Endothelial cell of umbilical vein (primary cell): ENCODE measurements around the gene ABCA3. TPM values are rescaled to one million over a fixed set of nuclear protein-coding genes. Genes with fewer than 3 reads are reported as not detected.

Source experiments
- BruUV-seq: library from RNA; stranded (reverse); fragments of 400-500 nt; replicated peaks from 2 replicates; lab custom pipeline; 2021; lab: Mats Ljungman, UMichigan
- CTCF ChIA-PET: fragments of 300-600, 350-600 bp; sonication (Branson Sonifier 250); formaldehyde crosslinking; loops from one replicate; lab custom pipeline; 2021; ENCODE audit warnings: antibody characterized with exemption, inconsistent platforms; lab: Charles Lee
- POLR2A ChIA-PET: fragments of 300-600, 350-600 bp; sonication (Branson Sonifier 250); formaldehyde crosslinking; loops from one replicate; lab custom pipeline; 2021; ENCODE audit warnings: antibody characterized with exemption, inconsistent platforms; lab: Charles Lee
- DNase-seq: peaks from one replicate; pipeline ENCODE4 v3.0.0-alpha.2; 2011; ENCODE audit warnings: low read depth, low spot score
- FAIRE-seq: peaks from 2 replicates; lab custom pipeline; 2011; peaks lifted over from hg19 to GRCh38; lab: Jason Lieb, UNC
- H2AFZ ChIP-seq: 2 replicates; pipeline ENCODE4 v1.6.0; 2012; ENCODE audit warnings: low read depth, low read length, control low read depth, inconsistent platforms
- H3K27ac ChIP-seq: 2 replicates; pipeline ENCODE4 v1.5.1; 2011; ENCODE audit warnings: low read depth, mild to moderate bottlenecking, control low read depth, low read length, moderate library complexity; ENCODE audit not compliant: insufficient read depth
- H3K27me3 ChIP-seq, 2 experiments: 2 replicates each; pipeline versions ENCODE4 v1.6.0 to v1.6.1; 2011; ENCODE audit warnings: low read length in 2 of 2, mixed read lengths in 1 of 2; ENCODE audit not compliant: control insufficient read depth in 2 of 2, insufficient read depth in 2 of 2
- H3K36me3 ChIP-seq, 2 experiments: 2 replicates in 1 of 2; 3 replicates in 1 of 2; pipeline ENCODE4 v1.5.1; 2011; ENCODE audit warnings: low read length in 2 of 2, mild to moderate bottlenecking in 1 of 2, moderate library complexity in 1 of 2; ENCODE audit not compliant: control insufficient read depth in 2 of 2, insufficient read depth in 2 of 2; ENCODE audit errors: extremely low read depth in 1 of 2
- H3K4me1 ChIP-seq: 3 replicates; pipeline ENCODE4 v1.5.1; 2011; ENCODE audit warnings: mild to moderate bottlenecking, low read length; ENCODE audit not compliant: control insufficient read depth, insufficient read depth; ENCODE audit errors: extremely low read depth
- H3K4me2 ChIP-seq: 2 replicates; pipeline ENCODE4 v1.6.1; 2011; ENCODE audit warnings: low read length, control low read depth, mixed read lengths; ENCODE audit not compliant: insufficient read depth
- H3K4me3 ChIP-seq, 3 experiments: fragments of 200-600 bp in 1 of 3; sonication (generic), shearing (Covaris generic) in 1 of 3; replicated peaks in 1 of 3; 2 replicates each; pipeline ENCODE4 v1.5.1; 2011 to 2016; ENCODE audit warnings: control low read depth in 3 of 3, low read length in 3 of 3, mild to moderate bottlenecking in 2 of 3, inconsistent platforms in 1 of 3, low read depth in 1 of 3, moderate library complexity in 1 of 3; ENCODE audit not compliant: insufficient read depth in 1 of 3
- H3K79me2 ChIP-seq: 2 replicates; pipeline ENCODE4 v1.6.0; 2012; ENCODE audit warnings: low read length, inconsistent platforms; ENCODE audit not compliant: control insufficient read depth, insufficient read depth
- H3K9ac ChIP-seq: replicated peaks from 2 replicates; pipeline ENCODE3; 2011; ENCODE audit warnings: low read length, control low read depth; ENCODE audit not compliant: insufficient read depth; ENCODE audit errors: extremely low read depth
- H3K9me1 ChIP-seq: replicated peaks from 3 replicates; pipeline ENCODE4 v1.6.0; 2011; ENCODE audit warnings: mild to moderate bottlenecking, low read length; ENCODE audit not compliant: control insufficient read depth, insufficient read depth; ENCODE audit errors: extremely low read depth
- H3K9me3 ChIP-seq: replicated peaks from 2 replicates; pipeline ENCODE4 v1.5.1; 2012; ENCODE audit warnings: low read length, inconsistent platforms; ENCODE audit not compliant: control insufficient read depth, insufficient read depth
- H4K20me1 ChIP-seq: replicated peaks from 2 replicates; pipeline ENCODE3; 2011; ENCODE audit warnings: mild to moderate bottlenecking, low read length; ENCODE audit not compliant: control insufficient read depth, insufficient read depth; ENCODE audit errors: extremely low read depth
- EZH2 ChIP-seq: IDR thresholded peaks from 2 replicates; pipeline ENCODE4 v1.6.1; 2012; ENCODE audit warnings: borderline replicate concordance, low read depth, mild to moderate bottlenecking, moderate library complexity, low read length, inconsistent platforms; ENCODE audit not compliant: severe bottlenecking
- FOS ChIP-seq: IDR thresholded peaks from 2 replicates; pipeline ENCODE4 v1.6.1; 2011; ENCODE audit warnings: mild to moderate bottlenecking, low read length, moderate library complexity, borderline replicate concordance; ENCODE audit not compliant: insufficient read depth
- GATA2 ChIP-seq: IDR thresholded peaks from 2 replicates; pipeline ENCODE4 v1.7.0; 2011; ENCODE audit warnings: low read depth, mild to moderate bottlenecking, moderate library complexity, mixed read lengths, low read length; ENCODE audit not compliant: insufficient read length, insufficient read depth
- JUN ChIP-seq: IDR thresholded peaks from 2 replicates; pipeline ENCODE4 v1.6.1; 2011; ENCODE audit warnings: borderline replicate concordance, low read depth; ENCODE audit not compliant: insufficient read length, insufficient read depth
- MAX ChIP-seq: IDR thresholded peaks from 2 replicates; pipeline ENCODE4 v1.6.1; 2011; ENCODE audit not compliant: insufficient read depth, insufficient read length
- MYC ChIP-seq: IDR thresholded peaks from one replicate; pipeline ENCODE4 v1.6.1; 2011; ENCODE audit warnings: mild to moderate bottlenecking, low read depth, low read length
- POLR2A ChIP-seq: IDR thresholded peaks from 2 replicates; pipeline ENCODE4 v1.6.1; 2012; ENCODE audit warnings: low read depth, mild to moderate bottlenecking, control low read depth, low read length
- POLR2AphosphoS5 ChIP-seq: IDR thresholded peaks from 2 replicates; pipeline ENCODE4 v1.6.1; 2012; ENCODE audit warnings: low read depth, mild to moderate bottlenecking, control low read depth, low read length, moderate library complexity; ENCODE audit not compliant: insufficient read depth
- dilution Hi-C: fragments of 300-500 bp; cut with MboI; formaldehyde crosslinking; loops from one replicate; pipeline ENCODE4 v1.15.0; 2019; ENCODE audit warnings: low sequenced_read_pairs; ENCODE audit not compliant: extremely low pct_ligation_motif_present
- intact Hi-C: fragments of 100-400 bp; cut with micrococcal nuclease; formaldehyde crosslinking; loops from one replicate; pipeline ENCODE4 v1.10.0; 2022
- polyA plus RNA-seq, 4 experiments: library from polyadenylated mRNA; depleted of rRNA in 3 of 4; stranded (reverse) in 3 of 4; unstranded in 1 of 4; fragments of >200 nt; gene quantifications; 2 replicates each; pipeline versions ENCODE4 v1.2.1 to v1.2.3, GENCODE V29; 2011 to 2012; ENCODE audit warnings: missing spikeins in 1 of 4
- total RNA-seq: library from RNA; stranded (reverse); gene quantifications from 2 replicates; pipeline ENCODE4 v1.2.3, GENCODE V29; 2021
- TF ChIP-seq, protein P1 (sequence below), 2 donors: IDR thresholded peaks; 1 replicate in 1 of 2; 2 replicates in 1 of 2; pipeline ENCODE4 v1.5.1; 2011; ENCODE audit warnings: low read length in 2 of 2, mild to moderate bottlenecking in 2 of 2, moderate library complexity in 2 of 2, control low read depth in 1 of 2, inconsistent platforms in 1 of 2, low read depth in 1 of 2; ENCODE audit not compliant: insufficient read depth in 1 of 2; ENCODE audit errors: extremely low read depth in 1 of 2

Gene ABCA3
- total and polyA plus RNA-seq, 2 donors (not counting 3 experiments of a cell fraction or from before 2014, with no cell fraction given): 13.5 to 36.0 TPM

DNA sequence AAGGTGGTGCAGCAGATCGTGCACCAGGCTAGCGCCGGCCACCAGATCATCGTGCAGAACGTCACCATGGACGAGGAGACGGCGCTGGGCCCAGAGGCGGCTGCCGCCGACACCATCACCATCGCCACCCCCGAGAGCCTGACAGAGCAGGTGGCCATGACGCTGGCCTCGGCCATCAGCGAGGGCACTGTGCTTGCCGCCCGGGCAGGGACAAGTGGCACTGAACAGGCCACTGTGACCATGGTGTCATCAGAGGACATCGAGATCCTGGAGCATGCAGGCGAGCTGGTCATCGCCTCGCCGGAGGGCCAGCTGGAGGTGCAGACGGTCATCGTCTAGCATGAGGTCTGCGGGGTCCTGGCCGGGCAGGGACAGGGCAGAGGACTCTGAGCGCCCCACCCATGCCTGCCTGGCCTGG lies 105.3 kb downstream of the ABCA3 start:
- DNase-seq (no peak), FAIRE-seq (no peak)
- Histone ChIP-seq H3K9me1 (no peaks in the 10 kb centered on the region), H3K4me1 (peaks cover 10% of the 10 kb centered on the region), H3K27ac (no peak overlapping the region), H3K27me3 (peaks cover 5 to 18% of the 10 kb centered on the region in 2 experiments), H4K20me1 (no peaks in the 10 kb centered on the region), H3K4me2 (no peak overlapping the region), H3K4me3 (no peak overlapping the region), H3K36me3 (peaks cover 9 to 39% of the 10 kb centered on the region in 2 experiments), H3K79me2 (no peaks in the 10 kb centered on the region), H3K9ac (no peak overlapping the region), H3K9me3 (no peaks in the 10 kb centered on the region), H2AFZ (no peak overlapping the region)
- TF ChIP-seq FOS (no peak), POLR2A (no peak), POLR2AphosphoS5 (no peak), MYC (no peak), EZH2 (no peak), GATA2 (no peak), JUN (no peak), MAX (no peak)
- TF ChIP-seq, protein P1, sequence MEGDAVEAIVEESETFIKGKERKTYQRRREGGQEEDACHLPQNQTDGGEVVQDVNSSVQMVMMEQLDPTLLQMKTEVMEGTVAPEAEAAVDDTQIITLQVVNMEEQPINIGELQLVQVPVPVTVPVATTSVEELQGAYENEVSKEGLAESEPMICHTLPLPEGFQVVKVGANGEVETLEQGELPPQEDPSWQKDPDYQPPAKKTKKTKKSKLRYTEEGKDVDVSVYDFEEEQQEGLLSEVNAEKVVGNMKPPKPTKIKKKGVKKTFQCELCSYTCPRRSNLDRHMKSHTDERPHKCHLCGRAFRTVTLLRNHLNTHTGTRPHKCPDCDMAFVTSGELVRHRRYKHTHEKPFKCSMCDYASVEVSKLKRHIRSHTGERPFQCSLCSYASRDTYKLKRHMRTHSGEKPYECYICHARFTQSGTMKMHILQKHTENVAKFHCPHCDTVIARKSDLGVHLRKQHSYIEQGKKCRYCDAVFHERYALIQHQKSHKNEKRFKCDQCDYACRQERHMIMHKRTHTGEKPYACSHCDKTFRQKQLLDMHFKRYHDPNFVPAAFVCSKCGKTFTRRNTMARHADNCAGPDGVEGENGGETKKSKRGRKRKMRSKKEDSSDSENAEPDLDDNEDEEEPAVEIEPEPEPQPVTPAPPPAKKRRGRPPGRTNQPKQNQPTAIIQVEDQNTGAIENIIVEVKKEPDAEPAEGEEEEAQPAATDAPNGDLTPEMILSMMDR (IDR thresholded peaks at IDR 0.05; ENCODE audit: extremely low read depth in 1 of 2, insufficient read depth in 1 of 2, low read depth in 1 of 2, low read length in 2 of 2): no peak
- no TSS peak for BruUV-seq
- intact Hi-C loops (no loop called here), dilution Hi-C loops (no loop called here)
- CTCF ChIA-PET: no interaction called here
- POLR2A ChIA-PET: no interaction called here
